ENCODE data around the gene ZNF330.

GRCh38 chr4:141283152-141283551, 62.5 kb downstream of the ZNF330 start:
- no peak for TF ChIP-seq GATA2 (IDR thresholded peaks at IDR 0.05; ENCODE audit: low read depth, low read length)
- no peak for TF ChIP-seq GATA3 (IDR thresholded peaks at IDR 0.05; ENCODE audit: low read depth, low read length)
